C4-2B (cell line): ENCODE data around the gene UTRN.
A peak's percentile ranks its signal among the peaks of the same experiment; 100 is the strongest.

Source experiments
- H3K27ac ChIP-seq: fragments of 450-650 bp; 2 replicates; pipeline ENCODE4 v1.5.1; 2017
- ZFX ChIP-seq: fragments of 450-650 bp; IDR thresholded peaks from 2 replicates; pipeline ENCODE4 v1.6.1; 2017
- TF ChIP-seq, protein P1 (sequence below): fragments of 450-650 bp; conservative IDR thresholded peaks from 2 replicates; pipeline ENCODE4 v1.5.1; 2017; ENCODE audit warnings: mild to moderate bottlenecking

Gene UTRN

DNA sequence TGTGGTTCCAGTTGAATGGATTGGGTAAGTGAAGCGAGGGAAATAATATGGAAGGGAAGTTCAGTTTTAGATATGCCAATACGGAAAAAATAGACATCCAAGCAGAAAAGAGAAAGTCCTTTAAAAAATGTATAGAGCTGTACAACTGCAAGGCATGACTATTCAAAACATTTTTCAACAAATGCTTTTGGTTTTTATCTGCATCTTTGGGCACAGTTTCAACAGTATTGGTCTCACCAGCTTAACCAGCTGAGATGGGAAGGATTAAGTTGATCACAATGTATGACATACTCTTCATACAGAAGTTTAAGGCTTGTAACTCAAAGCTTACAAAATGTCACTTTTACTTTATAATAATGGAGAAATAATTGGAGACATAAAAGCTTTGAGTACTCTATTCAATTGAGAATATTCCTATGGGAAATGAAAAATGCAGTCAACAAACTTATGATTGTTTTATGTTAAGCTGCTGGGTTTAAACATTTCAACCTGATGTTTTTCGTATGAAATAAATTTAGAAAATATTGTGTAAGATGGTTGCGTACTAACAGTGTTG is 16.3 kb upstream of the UTRN start:
- H3K27ac ChIP-seq, result no peak overlapping the region
- TF ChIP-seq, protein P1, sequence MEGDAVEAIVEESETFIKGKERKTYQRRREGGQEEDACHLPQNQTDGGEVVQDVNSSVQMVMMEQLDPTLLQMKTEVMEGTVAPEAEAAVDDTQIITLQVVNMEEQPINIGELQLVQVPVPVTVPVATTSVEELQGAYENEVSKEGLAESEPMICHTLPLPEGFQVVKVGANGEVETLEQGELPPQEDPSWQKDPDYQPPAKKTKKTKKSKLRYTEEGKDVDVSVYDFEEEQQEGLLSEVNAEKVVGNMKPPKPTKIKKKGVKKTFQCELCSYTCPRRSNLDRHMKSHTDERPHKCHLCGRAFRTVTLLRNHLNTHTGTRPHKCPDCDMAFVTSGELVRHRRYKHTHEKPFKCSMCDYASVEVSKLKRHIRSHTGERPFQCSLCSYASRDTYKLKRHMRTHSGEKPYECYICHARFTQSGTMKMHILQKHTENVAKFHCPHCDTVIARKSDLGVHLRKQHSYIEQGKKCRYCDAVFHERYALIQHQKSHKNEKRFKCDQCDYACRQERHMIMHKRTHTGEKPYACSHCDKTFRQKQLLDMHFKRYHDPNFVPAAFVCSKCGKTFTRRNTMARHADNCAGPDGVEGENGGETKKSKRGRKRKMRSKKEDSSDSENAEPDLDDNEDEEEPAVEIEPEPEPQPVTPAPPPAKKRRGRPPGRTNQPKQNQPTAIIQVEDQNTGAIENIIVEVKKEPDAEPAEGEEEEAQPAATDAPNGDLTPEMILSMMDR, result no peak
- TF ChIP-seq ZFX, result no peak

DNA sequence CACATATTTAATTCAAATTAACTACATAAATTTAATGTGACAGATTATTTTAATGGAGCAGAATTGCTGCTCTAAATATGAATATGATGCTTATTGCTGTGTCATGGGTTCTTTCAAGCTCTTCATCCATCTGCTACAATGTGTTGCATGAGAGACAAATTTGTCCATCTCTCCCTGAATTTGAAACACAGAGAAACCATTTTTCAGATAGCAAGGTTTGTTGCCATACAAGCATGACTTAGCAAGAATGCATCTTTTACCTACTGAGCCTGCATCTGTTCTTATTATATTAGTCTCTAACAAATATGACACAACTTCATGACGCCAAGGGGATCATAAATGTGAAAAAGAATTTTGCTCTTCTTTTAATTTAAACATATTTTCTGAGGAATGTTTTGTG is 8.0 kb upstream of the UTRN start:
- TF ChIP-seq, protein P1, result no peak
- no peak for TF ChIP-seq ZFX
- no peak overlapping the region for H3K27ac ChIP-seq

DNA sequence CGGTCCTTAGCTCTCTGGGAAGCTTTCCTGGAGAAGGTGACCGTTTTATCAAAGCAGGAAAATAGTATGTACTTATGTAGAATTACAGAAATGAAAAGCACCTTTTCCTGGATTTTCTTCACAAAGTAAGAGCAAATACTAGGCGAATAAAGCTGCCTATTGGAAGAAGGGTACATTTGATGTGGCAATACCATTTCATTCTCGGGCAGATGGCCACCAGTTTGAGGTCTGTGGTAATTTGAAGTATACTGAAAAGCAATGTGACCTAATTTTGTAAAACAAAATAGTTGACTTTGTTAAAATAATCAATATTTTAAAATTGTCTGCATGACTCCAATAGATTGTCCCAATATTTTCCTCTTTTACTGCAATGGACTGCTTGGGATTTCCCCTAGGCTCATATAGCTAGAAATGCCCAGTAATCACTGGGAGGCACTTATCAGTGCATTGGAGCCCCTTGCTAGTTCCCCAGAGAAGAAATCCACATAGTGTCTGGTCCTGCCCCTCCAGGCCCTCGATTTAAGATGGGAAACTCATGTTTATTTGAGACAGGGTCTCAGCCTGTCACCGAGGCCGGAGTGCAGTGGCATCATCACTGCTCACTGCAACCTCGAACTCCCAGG is 7.4 kb upstream of the UTRN start:
- H3K27ac ChIP-seq, result no peak overlapping the region
- no peak for TF ChIP-seq ZFX
- TF ChIP-seq, protein P1, result no peak

DNA sequence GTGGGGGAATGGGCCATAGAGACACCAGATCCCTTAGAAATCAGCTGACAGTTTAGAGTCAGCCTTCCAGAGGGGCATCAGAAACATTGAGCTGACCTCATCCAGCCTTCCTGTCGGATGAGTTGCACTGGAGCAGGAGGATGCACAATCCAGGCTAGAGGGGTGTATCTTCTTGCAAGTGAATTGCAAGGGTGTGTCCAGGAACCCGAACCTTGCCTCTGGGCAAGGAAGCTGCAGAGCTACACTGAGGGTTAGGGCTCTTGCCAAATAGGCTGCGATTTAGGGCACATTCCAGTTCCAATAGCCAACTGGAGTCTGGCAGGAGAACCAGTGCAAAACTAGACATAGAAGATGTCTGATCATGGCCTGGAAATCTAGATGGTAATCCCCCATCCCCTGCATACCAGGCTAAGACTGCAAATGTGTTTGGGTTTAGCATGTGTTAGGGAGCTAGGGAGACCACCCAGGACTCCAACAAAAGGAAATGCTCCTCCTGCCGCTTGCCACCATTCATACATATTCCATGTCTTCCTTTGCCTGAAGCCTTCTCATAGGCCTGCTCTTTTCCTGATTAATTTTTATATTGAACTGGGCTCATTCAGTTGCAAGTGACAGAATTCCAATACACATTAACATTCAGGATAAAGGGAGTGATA is 6.3 kb upstream of the UTRN start:
- no peak overlapping the region for H3K27ac ChIP-seq
- TF ChIP-seq ZFX, result no peak
- TF ChIP-seq, protein P1, result no peak

DNA sequence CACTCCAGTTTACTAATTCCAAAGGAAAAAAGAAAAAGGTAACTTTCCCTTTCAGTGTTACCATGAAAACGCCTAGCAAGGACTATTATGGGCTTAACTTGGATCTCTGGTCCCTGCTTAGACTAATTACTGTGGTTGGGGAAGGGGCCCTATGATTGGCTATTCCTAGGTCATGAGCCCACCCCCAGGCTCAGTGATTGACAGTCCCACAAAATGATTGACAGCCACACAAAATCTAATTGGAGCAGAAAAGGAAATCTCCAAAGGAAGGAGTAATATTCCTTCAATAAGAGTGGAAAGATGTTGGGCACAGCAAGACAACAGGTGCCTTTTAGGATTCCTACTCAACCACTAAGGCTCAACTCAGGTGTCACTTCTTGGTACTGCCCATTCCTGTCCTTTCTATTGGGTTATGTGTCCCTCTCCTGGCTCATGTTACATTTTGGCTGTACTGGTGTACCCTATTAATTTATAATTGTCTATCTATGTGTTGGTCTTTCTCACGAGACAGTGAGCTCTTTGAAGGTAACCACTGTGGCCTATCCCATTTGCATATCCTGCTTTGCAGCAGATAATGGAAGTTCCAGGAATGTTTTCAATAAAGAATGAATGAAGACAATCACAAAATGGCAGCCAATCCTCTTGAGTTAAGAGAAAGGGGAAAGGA is 5.5 kb upstream of the UTRN start:
- TF ChIP-seq, protein P1, result no peak
- TF ChIP-seq ZFX, result no peak
- H3K27ac ChIP-seq, result no peak overlapping the region

DNA sequence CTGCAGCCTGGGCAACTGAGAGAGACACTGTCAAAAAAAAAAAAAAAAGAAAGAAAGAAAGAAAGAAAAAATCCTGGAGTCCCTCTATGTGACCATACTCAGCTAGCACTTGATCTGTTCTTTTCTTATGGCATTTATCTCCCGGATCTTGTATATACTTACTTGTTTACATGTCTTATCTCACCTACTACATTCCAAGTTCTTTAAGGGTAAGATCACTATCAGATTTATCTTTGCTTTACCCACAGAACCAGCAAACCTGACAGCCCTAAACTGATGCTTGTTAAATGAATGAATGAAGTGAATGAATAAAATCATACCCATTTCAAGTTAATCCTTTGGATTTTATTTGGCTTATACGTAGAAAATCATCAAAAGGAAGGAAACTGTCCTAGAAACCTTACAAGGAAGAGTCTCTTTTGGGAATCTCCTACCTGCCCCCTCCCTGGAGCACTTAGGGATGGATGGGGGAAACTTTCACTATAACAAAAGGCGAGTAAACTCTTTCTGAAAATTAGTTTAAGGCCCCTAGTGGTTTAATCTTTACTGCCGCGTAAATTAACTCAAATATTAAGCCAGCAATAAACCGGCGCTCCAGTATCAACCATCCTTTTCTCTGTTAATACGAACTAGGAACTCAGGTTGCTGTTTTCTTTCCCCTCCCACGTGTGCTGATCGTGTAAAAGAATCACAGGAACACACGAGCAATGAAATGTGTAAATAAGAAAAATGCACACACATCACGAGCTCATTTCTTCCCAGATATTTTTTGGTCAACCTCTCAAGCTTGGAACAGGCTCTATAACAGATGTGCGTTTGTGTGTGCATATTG is 1.3 kb upstream of the UTRN start:
- H3K27ac ChIP-seq, result peak overlapping the region; percentile 91
- no peak for TF ChIP-seq ZFX
- TF ChIP-seq, protein P1, result peak; percentile 42
